Caco-2 (cell line): ENCODE data around the gene TNFRSF6B. TPM values are rescaled to one million over a fixed set of nuclear protein-coding genes. Genes with fewer than 3 reads are reported as not detected.
A peak's percentile ranks its signal among the peaks of the same experiment; 100 is the strongest.

Experiments
- BruUV-seq: library from RNA; stranded (reverse); fragments of 400-500 nt; replicated peaks from 2 replicates; lab custom pipeline; 2021; lab: Mats Ljungman, UMichigan
- CTCF ChIA-PET: fragments of 300-600 bp; sonication (Branson Sonifier 250); formaldehyde crosslinking; loops from one replicate; lab custom pipeline; 2022; ENCODE audit warnings: antibody characterized with exemption; lab: Charles Lee
- POLR2A ChIA-PET: fragments of 300-600 bp; sonication (Branson Sonifier 250); formaldehyde crosslinking; loops from one replicate; lab custom pipeline; 2022; ENCODE audit warnings: antibody characterized with exemption; lab: Charles Lee
- DNase-seq, 2 experiments: peaks; one replicate each; pipeline versions ENCODE4 v3.0.0 to v3.0.0-alpha.2; 2020 to 2022
- H3K27me3 ChIP-seq: replicated peaks from 2 replicates; pipeline ENCODE4 v1.6.0; 2011; ENCODE audit warnings: low read length; ENCODE audit not compliant: control insufficient read depth, insufficient read depth
- H3K36me3 ChIP-seq: 2 replicates; pipeline ENCODE4 v1.5.1; 2011; ENCODE audit warnings: low read length; ENCODE audit not compliant: control insufficient read depth, insufficient read depth
- H3K4me1 ChIP-seq: fragments of 250-450 bp; sonication (Bioruptor Pico); 2 replicates; pipeline ENCODE4 v1.5.1; 2020; ENCODE audit warnings: mild to moderate bottlenecking
- H3K4me3 ChIP-seq: 2 replicates; pipeline ENCODE4 v1.5.1; 2011; ENCODE audit warnings: low read depth, mild to moderate bottlenecking, control low read depth, low read length
- H3K9me3 ChIP-seq: fragments of 250-450 bp; sonication (Bioruptor Pico); 2 replicates; pipeline ENCODE4 v1.5.1; 2020; ENCODE audit warnings: mild to moderate bottlenecking, moderate library complexity
- H3K27ac Mint-ChIP-seq: one replicate; pipeline ENCODE4 v1.8.0; 2022; ENCODE audit warnings: mixed read lengths; ENCODE audit not compliant: unreplicated experiment
- H3K27me3 Mint-ChIP-seq: one replicate; pipeline ENCODE4 v1.8.0; 2022; ENCODE audit warnings: mixed read lengths; ENCODE audit not compliant: insufficient read depth, unreplicated experiment
- H3K36me3 Mint-ChIP-seq: one replicate; pipeline ENCODE4 v1.8.0; 2022; ENCODE audit warnings: mild to moderate bottlenecking, mixed read lengths; ENCODE audit not compliant: insufficient read depth, unreplicated experiment
- H3K4me1 Mint-ChIP-seq: one replicate; pipeline ENCODE4 v1.8.0; 2022; ENCODE audit warnings: low read depth, mixed read lengths; ENCODE audit not compliant: unreplicated experiment
- H3K4me3 Mint-ChIP-seq: one replicate; pipeline ENCODE4 v1.8.0; 2022; ENCODE audit warnings: mild to moderate bottlenecking, moderate library complexity, mixed read lengths; ENCODE audit not compliant: unreplicated experiment
- H3K9me3 Mint-ChIP-seq: one replicate; pipeline ENCODE4 v1.8.0; 2022; ENCODE audit warnings: mixed read lengths; ENCODE audit not compliant: unreplicated experiment
- CTCF ChIP-seq, 2 experiments: fragments of 200-600 bp in 1 of 2; IDR thresholded peaks; 1 replicate in 1 of 2; 2 replicates in 1 of 2; pipeline versions ENCODE4 v1.5.1 to v1.8.0; 2011 to 2022; ENCODE audit warnings: antibody characterized with exemption in 1 of 2, control low read depth in 1 of 2, inconsistent platforms in 1 of 2, low read depth in 1 of 2, low read length in 1 of 2, mild to moderate bottlenecking in 1 of 2, moderate library complexity in 1 of 2; ENCODE audit not compliant: insufficient read depth in 1 of 2, severe bottlenecking in 1 of 2, unreplicated experiment in 1 of 2
- intact Hi-C: fragments of 100-400 bp; cut with micrococcal nuclease; formaldehyde crosslinking; loops from one replicate; pipeline ENCODE4 v1.10.0; 2022; ENCODE audit not compliant: unreplicated experiment
- total RNA-seq: library from RNA; stranded (reverse); gene quantifications from 2 replicates; pipeline ENCODE4 v1.2.3, GENCODE V29; 2022

The TNFRSF6B gene
- total RNA-seq, 1 experiment from 2014 or later = not detected

- intact Hi-C loops = loop anchor here (1.0 kb wide), 1 partner anchor 33 kb away; the partner anchor contains the start of gene ARFRP1
- ChIA-PET POLR2A (interaction anchor here (0.6 to 1.6 kb wide), 11 partner anchors 11 to 322 kb away, joined by 3 to 25 read pairs (median 4); partner anchors contain the start of genes ARFRP1, PPDPF, PRPF6 and RTEL1), CTCF (interaction anchor here (0.6 to 1.8 kb wide), 18 partner anchors 10 to 458 kb away, joined by 3 to 27 read pairs (median 5); partner anchors contain the start of genes ARFRP1, PTK6, SAMD10 and TPD52L2)
- H3K4me3 ChIP-seq = peak overlapping the region; percentile 72
- H3K4me1 Mint-ChIP-seq = no peaks in the 10 kb centered on the region
- peaks cover 28% of the 10 kb centered on the region for H3K4me1 ChIP-seq
- H3K9me3 Mint-ChIP-seq = no peaks in the 10 kb centered on the region
- peak overlapping the region; percentile 87 for H3K27ac Mint-ChIP-seq
- peaks cover 80% of the 10 kb centered on the region for H3K36me3 Mint-ChIP-seq
- peaks cover 10% of the 10 kb centered on the region for H3K36me3 ChIP-seq
- H3K4me3 Mint-ChIP-seq = peak overlapping the region; percentile 88
- no peaks in the 10 kb centered on the region for H3K9me3 ChIP-seq
- H3K27me3 ChIP-seq = no peaks in the 10 kb centered on the region
- H3K27me3 Mint-ChIP-seq = no peaks in the 10 kb centered on the region
- TF ChIP-seq CTCF (IDR thresholded peaks at IDR 0.05; ENCODE audit: insufficient read depth in 1 of 2, low read depth in 1 of 2, low read length in 1 of 2, severe bottlenecking in 1 of 2, unreplicated experiment in 1 of 2) = peak in 1 of 2 experiments; percentile 56
- TSS peak; percentile 77 for BruUV-seq
- peak; percentile 98 for DNase-seq
Observed at GRCh38 chr20:63740627-63741353, 44.3 kb downstream of the TNFRSF6B start.

GRCh38 chr20:63741354-63741675 is 44.9 kb downstream of the TNFRSF6B start:
- ChIA-PET CTCF (interaction anchor here (0.6 to 1.8 kb wide), 15 partner anchors 9 to 297 kb away, joined by 3 to 27 read pairs (median 5); partner anchors contain the start of genes ARFRP1, PTK6, SAMD10 and TPD52L2), POLR2A (interaction anchor here (0.8 to 1.6 kb wide), 9 partner anchors 10 to 239 kb away, joined by 4 to 25 read pairs (median 4); partner anchors contain the start of genes ARFRP1, PPDPF, PRPF6 and RTEL1)
- no TSS peak for BruUV-seq
- intact Hi-C loops = loop anchor here (1.0 kb wide), 1 partner anchor 34 kb away; the partner anchor contains the start of gene ARFRP1
- no peak for TF ChIP-seq CTCF (IDR thresholded peaks at IDR 0.05; ENCODE audit: insufficient read depth in 1 of 2, low read depth in 1 of 2, low read length in 1 of 2, severe bottlenecking in 1 of 2, unreplicated experiment in 1 of 2)
- Histone ChIP-seq H3K4me1 (peaks cover 28% of the 10 kb centered on the region), H3K36me3 (peaks cover 10% of the 10 kb centered on the region), H3K4me3 (peak overlapping the region; percentile 72), H3K9me3 (no peaks in the 10 kb centered on the region), H3K27me3 (no peaks in the 10 kb centered on the region)
- Mint-ChIP-seq H3K36me3 (peaks cover 78% of the 10 kb centered on the region), H3K9me3 (no peaks in the 10 kb centered on the region), H3K4me1 (no peaks in the 10 kb centered on the region), H3K4me3 (peak overlapping the region; percentile 88), H3K27ac (peak overlapping the region; percentile 87), H3K27me3 (no peaks in the 10 kb centered on the region)
- DNase-seq = no peak

GRCh38 chr20:63741676-63742380 is 45.4 kb downstream of the TNFRSF6B start:
- Histone ChIP-seq H3K36me3 (peaks cover 9% of the 10 kb centered on the region), H3K27me3 (no peaks in the 10 kb centered on the region), H3K9me3 (no peaks in the 10 kb centered on the region), H3K4me3 (peak overlapping the region; percentile 72), H3K4me1 (peaks cover 28% of the 10 kb centered on the region)
- no peaks in the 10 kb centered on the region for H3K9me3 Mint-ChIP-seq
- no TSS peak for BruUV-seq
- no peaks in the 10 kb centered on the region for H3K27me3 Mint-ChIP-seq
- H3K27ac Mint-ChIP-seq = peak overlapping the region; percentile 87
- intact Hi-C loops = loop anchor here (1.0 kb wide), 1 partner anchor 35 kb away; the partner anchor contains the start of gene ARFRP1
- TF ChIP-seq CTCF (IDR thresholded peaks at IDR 0.05; ENCODE audit: insufficient read depth in 1 of 2, low read depth in 1 of 2, low read length in 1 of 2, severe bottlenecking in 1 of 2, unreplicated experiment in 1 of 2) = no peak
- H3K4me1 Mint-ChIP-seq = no peaks in the 10 kb centered on the region
- DNase-seq = no peak
- CTCF ChIA-PET = interaction anchor here (0.7 to 1.8 kb wide), 11 partner anchors 9 to 296 kb away, joined by 3 to 27 read pairs (median 7); partner anchors contain the start of genes ARFRP1, PTK6, SAMD10 and TPD52L2
- H3K4me3 Mint-ChIP-seq = peak overlapping the region; percentile 88
- peaks cover 78% of the 10 kb centered on the region for H3K36me3 Mint-ChIP-seq
- POLR2A ChIA-PET = interaction anchor here (0.6 to 1.6 kb wide), 7 partner anchors 10 to 221 kb away, joined by 4 to 25 read pairs (median 4); partner anchors contain the start of genes ARFRP1, PPDPF, TPD52L2 and UCKL1
